ENCODE measurements around the gene HAUS7.

Gene HAUS7

DNA sequence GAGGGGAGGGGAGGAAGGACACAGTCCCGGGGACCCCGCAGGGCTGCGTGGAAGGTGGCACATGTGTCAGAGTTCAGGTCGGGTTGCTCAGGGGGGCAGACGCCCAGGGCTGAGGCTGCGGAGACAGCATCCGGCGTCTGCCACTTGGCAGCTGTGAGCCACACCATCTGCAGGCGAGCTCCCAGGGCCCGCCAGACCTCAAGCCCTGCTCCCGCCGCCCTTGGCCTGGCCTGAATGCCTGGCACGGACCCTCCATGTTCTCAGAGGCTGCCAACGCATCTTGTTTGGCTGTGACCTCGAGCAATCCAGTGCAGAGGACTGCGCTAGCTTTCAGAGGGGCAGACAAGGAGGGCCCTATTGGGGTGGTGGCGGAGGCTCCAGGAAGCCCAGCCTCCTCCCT is 29.5 kb upstream of the HAUS7 start:
- H3K9me3 ChIP-seq (ENCODE audit: control insufficient read depth, insufficient read depth, low read depth, low read length): no peaks in the 10 kb centered on the region
- TF ChIP-seq KLF9 (tag by site-specific recombination; IDR thresholded peaks at IDR 0.05; ENCODE audit: low read depth): no peak
- no peak for TF ChIP-seq ZNF654 (tag by site-specific recombination; IDR thresholded peaks at IDR 0.05; ENCODE audit: low read depth)
- TF ChIP-seq ZNF366 (tag by site-specific recombination; conservative IDR thresholded peaks at IDR 0.05): no peak
- H3K4me1 ChIP-seq (ENCODE audit: control insufficient read depth, insufficient read depth, low read length): no peaks in the 10 kb centered on the region
- ChIA-PET CTCF (no interaction called here), POLR2A (no interaction called here)
- no peak overlapping the region for H3K4me3 ChIP-seq (ENCODE audit: low read depth, low read length)
- no peaks in the 10 kb centered on the region for H3K36me3 ChIP-seq (ENCODE audit: control insufficient read depth in 2 of 2, insufficient read depth in 1 of 2, low read length in 2 of 2)
- no peak overlapping the region for H3K27ac ChIP-seq (ENCODE audit: extremely low read depth, low read depth, low read length)

DNA sequence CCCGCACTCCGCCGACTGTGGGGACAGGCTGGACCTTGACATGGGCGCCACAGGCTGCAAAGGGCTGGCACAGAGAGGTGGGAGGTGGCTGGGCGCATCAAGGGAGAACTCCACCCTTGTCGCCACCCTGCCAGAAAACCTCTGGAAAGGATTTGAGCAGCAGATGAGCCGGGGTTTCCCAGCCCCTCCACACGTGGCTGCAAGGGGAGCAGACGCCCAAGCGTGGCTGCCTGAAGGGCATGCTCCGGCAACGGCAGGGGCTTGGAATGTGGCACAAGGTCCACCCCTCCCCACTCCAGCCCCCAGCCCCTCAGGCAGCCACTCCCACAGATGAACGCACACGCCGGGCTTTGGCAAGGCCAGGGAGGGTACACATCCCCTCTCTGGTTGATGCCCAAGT is 29.0 kb upstream of the HAUS7 start:
- Histone ChIP-seq H3K27ac (ENCODE audit: extremely low read depth, low read depth, low read length) (no peak overlapping the region), H3K4me1 (ENCODE audit: control insufficient read depth, insufficient read depth, low read length) (no peaks in the 10 kb centered on the region), H3K4me3 (ENCODE audit: low read depth, low read length) (no peak overlapping the region), H3K9me3 (ENCODE audit: control insufficient read depth, insufficient read depth, low read depth, low read length) (no peaks in the 10 kb centered on the region), H3K36me3 (ENCODE audit: control insufficient read depth in 2 of 2, insufficient read depth in 1 of 2, low read length in 2 of 2) (no peaks in the 10 kb centered on the region)
- TF ChIP-seq, protein P1, sequence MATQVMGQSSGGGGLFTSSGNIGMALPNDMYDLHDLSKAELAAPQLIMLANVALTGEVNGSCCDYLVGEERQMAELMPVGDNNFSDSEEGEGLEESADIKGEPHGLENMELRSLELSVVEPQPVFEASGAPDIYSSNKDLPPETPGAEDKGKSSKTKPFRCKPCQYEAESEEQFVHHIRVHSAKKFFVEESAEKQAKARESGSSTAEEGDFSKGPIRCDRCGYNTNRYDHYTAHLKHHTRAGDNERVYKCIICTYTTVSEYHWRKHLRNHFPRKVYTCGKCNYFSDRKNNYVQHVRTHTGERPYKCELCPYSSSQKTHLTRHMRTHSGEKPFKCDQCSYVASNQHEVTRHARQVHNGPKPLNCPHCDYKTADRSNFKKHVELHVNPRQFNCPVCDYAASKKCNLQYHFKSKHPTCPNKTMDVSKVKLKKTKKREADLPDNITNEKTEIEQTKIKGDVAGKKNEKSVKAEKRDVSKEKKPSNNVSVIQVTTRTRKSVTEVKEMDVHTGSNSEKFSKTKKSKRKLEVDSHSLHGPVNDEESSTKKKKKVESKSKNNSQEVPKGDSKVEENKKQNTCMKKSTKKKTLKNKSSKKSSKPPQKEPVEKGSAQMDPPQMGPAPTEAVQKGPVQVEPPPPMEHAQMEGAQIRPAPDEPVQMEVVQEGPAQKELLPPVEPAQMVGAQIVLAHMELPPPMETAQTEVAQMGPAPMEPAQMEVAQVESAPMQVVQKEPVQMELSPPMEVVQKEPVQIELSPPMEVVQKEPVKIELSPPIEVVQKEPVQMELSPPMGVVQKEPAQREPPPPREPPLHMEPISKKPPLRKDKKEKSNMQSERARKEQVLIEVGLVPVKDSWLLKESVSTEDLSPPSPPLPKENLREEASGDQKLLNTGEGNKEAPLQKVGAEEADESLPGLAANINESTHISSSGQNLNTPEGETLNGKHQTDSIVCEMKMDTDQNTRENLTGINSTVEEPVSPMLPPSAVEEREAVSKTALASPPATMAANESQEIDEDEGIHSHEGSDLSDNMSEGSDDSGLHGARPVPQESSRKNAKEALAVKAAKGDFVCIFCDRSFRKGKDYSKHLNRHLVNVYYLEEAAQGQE (tag by site-specific recombination; IDR thresholded peaks at IDR 0.05): no peak
- TF ChIP-seq KLF1 (tag by site-specific recombination; IDR thresholded peaks at IDR 0.05): peak; percentile 88
- ChIA-PET POLR2A (no interaction called here), CTCF (interaction anchor here (1.0 kb wide), 1 partner anchor 8 kb away, joined by 5 read pairs; no protein-coding TSS in a partner anchor)

DNA sequence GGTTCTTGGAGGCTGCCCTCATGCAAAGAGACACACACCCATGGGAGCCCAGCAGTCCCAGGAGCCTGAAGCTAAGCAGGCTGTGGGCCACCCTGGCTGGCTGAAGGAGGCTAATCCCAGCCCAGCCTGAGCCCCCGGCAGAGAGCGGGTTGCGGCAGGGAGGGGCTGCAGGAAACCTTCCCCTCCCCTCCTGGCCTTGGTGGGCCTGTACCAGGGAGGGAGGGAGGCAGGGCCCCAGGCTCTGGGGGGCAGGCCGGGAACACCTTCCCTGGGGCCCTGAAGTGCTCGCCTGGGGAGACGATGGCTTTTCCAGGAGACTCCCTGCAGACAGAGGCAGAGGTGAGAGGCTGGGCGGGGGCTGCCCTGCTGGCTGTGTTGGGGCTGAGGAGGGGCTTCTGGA is 28.1 kb upstream of the HAUS7 start:
- H3K36me3 ChIP-seq (ENCODE audit: control insufficient read depth in 2 of 2, insufficient read depth in 1 of 2, low read length in 2 of 2): no peaks in the 10 kb centered on the region
- H3K4me1 ChIP-seq (ENCODE audit: control insufficient read depth, insufficient read depth, low read length): no peaks in the 10 kb centered on the region
- POLR2A ChIA-PET: no interaction called here
- no peak overlapping the region for H3K4me3 ChIP-seq (ENCODE audit: low read depth, low read length)
- no peak overlapping the region for H3K27ac ChIP-seq (ENCODE audit: extremely low read depth, low read depth, low read length)
- H3K9me3 ChIP-seq (ENCODE audit: control insufficient read depth, insufficient read depth, low read depth, low read length): no peaks in the 10 kb centered on the region
- TF ChIP-seq ZNF501 (tag by site-specific recombination; IDR thresholded peaks at IDR 0.05): no peak
- peak; percentile 62 for TF ChIP-seq GLIS1 (tag by site-specific recombination; IDR thresholded peaks at IDR 0.05)
- peak; percentile 55 for TF ChIP-seq ZNF341 (tag by site-specific recombination; IDR thresholded peaks at IDR 0.05; ENCODE audit: low read depth)
- no peak for TF ChIP-seq ZNF223 (tag by site-specific recombination; IDR thresholded peaks at IDR 0.05)
- TF ChIP-seq ZNF707 (tag by site-specific recombination; IDR thresholded peaks at IDR 0.05): no peak
- peak; percentile 89 for TF ChIP-seq ZIC2 (tag by site-specific recombination; IDR thresholded peaks at IDR 0.05)
- CTCF ChIA-PET: interaction anchor here (0.8 to 1.0 kb wide), 4 partner anchors 9 to 169 kb away, joined by 3 to 6 read pairs (median 4); no protein-coding TSS in a partner anchor

DNA sequence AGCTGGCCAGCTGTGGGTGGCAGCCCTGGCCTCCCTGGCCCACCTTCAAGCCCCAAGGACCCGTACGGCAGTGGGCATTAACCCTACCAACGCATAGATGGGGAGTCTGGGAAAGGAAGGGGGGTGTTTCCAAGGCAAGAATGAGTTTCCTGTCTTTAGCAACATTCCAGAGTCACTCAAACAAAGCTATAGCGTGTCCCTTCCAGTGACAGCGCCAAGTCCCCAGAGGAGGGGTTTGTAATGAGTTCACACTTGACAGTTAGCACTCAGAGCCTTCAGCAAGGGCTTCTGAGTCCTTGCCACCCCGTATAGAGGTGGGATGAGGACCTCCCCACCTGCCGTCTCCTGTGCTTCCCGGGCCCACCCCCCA is 26.2 kb upstream of the HAUS7 start:
- Histone ChIP-seq H3K9me3 (ENCODE audit: control insufficient read depth, insufficient read depth, low read depth, low read length) (no peaks in the 10 kb centered on the region), H3K4me1 (ENCODE audit: control insufficient read depth, insufficient read depth, low read length) (no peaks in the 10 kb centered on the region), H3K36me3 (ENCODE audit: control insufficient read depth in 2 of 2, insufficient read depth in 1 of 2, low read length in 2 of 2) (no peaks in the 10 kb centered on the region), H3K4me3 (ENCODE audit: low read depth, low read length) (no peak overlapping the region), H3K27ac (ENCODE audit: extremely low read depth, low read depth, low read length) (no peak overlapping the region)
- ChIA-PET POLR2A (no interaction called here), CTCF (interaction anchor here (0.6 to 2.3 kb wide), 4 partner anchors 11 to 616 kb away, joined by 3 to 7 read pairs (median 4); no protein-coding TSS in a partner anchor)
- TF ChIP-seq ZNF626 (tag by site-specific recombination; IDR thresholded peaks at IDR 0.05) (no peak), ZNF138 (tag by site-specific recombination; IDR thresholded peaks at IDR 0.05; ENCODE audit: borderline replicate concordance) (no peak), ZNF624 (tag by site-specific recombination; IDR thresholded peaks at IDR 0.05) (no peak), ZNF366 (tag by site-specific recombination; conservative IDR thresholded peaks at IDR 0.05) (no peak), ZNF560 (tag by site-specific recombination; IDR thresholded peaks at IDR 0.05; ENCODE audit: borderline replicate concordance) (no peak), ZNF211 (tag by site-specific recombination; IDR thresholded peaks at IDR 0.05; ENCODE audit: low read depth) (no peak), ZNF76 (tag by site-specific recombination; IDR thresholded peaks at IDR 0.05; ENCODE audit: borderline replicate concordance, low read depth) (no peak), ZNF274 (IDR thresholded peaks at IDR 0.05; ENCODE audit: low read length) (no peak), ZNF274 (tag by site-specific recombination; IDR thresholded peaks at IDR 0.05; ENCODE audit: borderline replicate concordance) (no peak), ZNF175 (tag by site-specific recombination; IDR thresholded peaks at IDR 0.05) (no peak), ZBTB20 (tag by site-specific recombination; IDR thresholded peaks at IDR 0.05) (no peak), ZNF501 (tag by site-specific recombination; IDR thresholded peaks at IDR 0.05) (no peak), YY1 (tag by site-specific recombination; IDR thresholded peaks at IDR 0.05) (no peak)
- TF ChIP-seq, protein P2, sequence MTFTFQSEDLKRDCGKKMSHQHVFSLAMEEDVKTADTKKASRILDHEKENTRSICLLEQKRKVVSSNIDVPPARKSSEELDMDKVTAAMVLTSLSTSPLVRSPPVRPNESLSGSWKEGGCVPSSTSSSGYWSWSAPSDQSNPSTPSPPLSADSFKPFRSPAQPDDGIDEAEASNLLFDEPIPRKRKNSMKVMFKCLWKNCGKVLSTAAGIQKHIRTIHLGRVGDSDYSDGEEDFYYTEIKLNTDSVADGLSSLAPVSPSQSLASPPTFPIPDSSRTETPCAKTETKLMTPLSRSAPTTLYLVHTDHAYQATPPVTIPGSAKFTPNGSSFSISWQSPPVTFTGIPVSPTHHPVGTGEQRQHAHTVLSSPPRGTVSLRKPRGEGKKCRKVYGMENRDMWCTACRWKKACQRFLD (tag by site-specific recombination; IDR thresholded peaks at IDR 0.05): no peak
- TF ChIP-seq, protein P3, sequence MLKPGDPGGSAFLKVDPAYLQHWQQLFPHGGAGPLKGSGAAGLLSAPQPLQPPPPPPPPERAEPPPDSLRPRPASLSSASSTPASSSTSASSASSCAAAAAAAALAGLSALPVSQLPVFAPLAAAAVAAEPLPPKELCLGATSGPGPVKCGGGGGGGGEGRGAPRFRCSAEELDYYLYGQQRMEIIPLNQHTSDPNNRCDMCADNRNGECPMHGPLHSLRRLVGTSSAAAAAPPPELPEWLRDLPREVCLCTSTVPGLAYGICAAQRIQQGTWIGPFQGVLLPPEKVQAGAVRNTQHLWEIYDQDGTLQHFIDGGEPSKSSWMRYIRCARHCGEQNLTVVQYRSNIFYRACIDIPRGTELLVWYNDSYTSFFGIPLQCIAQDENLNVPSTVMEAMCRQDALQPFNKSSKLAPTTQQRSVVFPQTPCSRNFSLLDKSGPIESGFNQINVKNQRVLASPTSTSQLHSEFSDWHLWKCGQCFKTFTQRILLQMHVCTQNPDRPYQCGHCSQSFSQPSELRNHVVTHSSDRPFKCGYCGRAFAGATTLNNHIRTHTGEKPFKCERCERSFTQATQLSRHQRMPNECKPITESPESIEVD (tag by site-specific recombination; IDR thresholded peaks at IDR 0.05): no peak

All from HEK293 (cell line).